Retina (tissue), 1 donor: ENCODE data around the gene AICDA.
A peak's percentile ranks its signal among the peaks of the same experiment; 100 is the strongest.
"Not testable (repeated sequence)": the region's sequence is repeated elsewhere in the genome, so short reads cannot be mapped to it uniquely, and the experiment has no call there.

Source experiments
- DNase-seq: peaks from one replicate; pipeline ENCODE4 v3.0.0-alpha.2; 2016

Gene AICDA

GRCh38 chr12:8609061-8609570, 3.5 kb downstream of the AICDA start:
- peak; percentile 32 for DNase-seq

- DNase-seq, result no peak
These were observed 5.8 kb downstream of the AICDA start for GRCh38 chr12:8606890-8607289.

- no peak for DNase-seq
These were observed 7.6 kb downstream of the AICDA start for GRCh38 chr12:8605057-8605456.

GRCh38 chr12:8603856-8604255, 8.8 kb downstream of the AICDA start:
- no peak for DNase-seq

GRCh38 chr12:8603286-8603685, 9.4 kb downstream of the AICDA start:
- no peak for DNase-seq

- no peak for DNase-seq
These were observed 16.1 kb downstream of the AICDA start for GRCh38 chr12:8596561-8596960.

- no peak for DNase-seq
These were observed 18.6 kb downstream of the AICDA start for GRCh38 chr12:8594072-8594471.

GRCh38 chr12:8593246-8593645, 19.4 kb downstream of the AICDA start:
- no peak for DNase-seq

GRCh38 chr12:8590842-8591545, 21.7 kb downstream of the AICDA start:
- no peak for DNase-seq

- DNase-seq, result no peak
These were observed 23.0 kb downstream of the AICDA start for GRCh38 chr12:8589679-8590078.

GRCh38 chr12:8584478-8584877, 28.2 kb downstream of the AICDA start:
- not testable (repeated sequence) for DNase-seq

- no peak for DNase-seq
These were observed 28.7 kb downstream of the AICDA start for GRCh38 chr12:8584004-8584403.

GRCh38 chr12:8581098-8581784, 31.4 kb downstream of the AICDA start:
- DNase-seq, result no peak

- no peak for DNase-seq
These were observed 34.8 kb downstream of the AICDA start for GRCh38 chr12:8577879-8578278.

GRCh38 chr12:8572507-8572906, 40.2 kb downstream of the AICDA start:
- no peak for DNase-seq

GRCh38 chr12:8566525-8566924, 46.1 kb downstream of the AICDA start:
- DNase-seq, result no peak

- not testable (repeated sequence) for DNase-seq
These were observed 46.6 kb downstream of the AICDA start for GRCh38 chr12:8566052-8566451.

- DNase-seq, result peak; percentile 19
These were observed 48.0 kb downstream of the AICDA start for GRCh38 chr12:8564656-8565055.

GRCh38 chr12:8563356-8563755, 49.3 kb downstream of the AICDA start:
- DNase-seq, result no peak

- no peak for DNase-seq
These were observed 50.3 kb downstream of the AICDA start for GRCh38 chr12:8562310-8562709.

GRCh38 chr12:8561011-8561410, 51.6 kb downstream of the AICDA start:
- DNase-seq, result no peak

GRCh38 chr12:8559676-8560075, 53.0 kb downstream of the AICDA start:
- DNase-seq, result no peak

GRCh38 chr12:8556531-8557097, 56.0 kb downstream of the AICDA start:
- no peak for DNase-seq
